Muscle of leg (tissue), 11 donors: Measurements from ENCODE around the gene DRD1. TPM values are rescaled to one million over a fixed set of nuclear protein-coding genes. Genes with fewer than 3 reads are reported as not detected.
A peak's percentile ranks its signal among the peaks of the same experiment; 100 is the strongest.

Experiments
- DNase-seq: peaks from one replicate; pipeline ENCODE4 v3.0.0; 2013
- H3K27ac ChIP-seq: one replicate; pipeline ENCODE4 v1.5.1; 2013; ENCODE audit warnings: mild to moderate bottlenecking, low read length, control low read depth
- H3K27me3 ChIP-seq: one replicate; pipeline ENCODE4 v1.6.1; 2013; ENCODE audit warnings: low read length; ENCODE audit not compliant: control insufficient read depth, insufficient read depth
- H3K36me3 ChIP-seq: one replicate; pipeline ENCODE4 v1.6.1; 2013; ENCODE audit warnings: low read length; ENCODE audit not compliant: control insufficient read depth, insufficient read depth
- H3K4me1 ChIP-seq: one replicate; pipeline ENCODE4 v1.6.1; 2013; ENCODE audit warnings: low read length; ENCODE audit not compliant: control insufficient read depth, insufficient read depth
- H3K4me3 ChIP-seq: one replicate; pipeline ENCODE4 v1.5.1; 2013; ENCODE audit warnings: low read length, control low read depth
- H3K9me3 ChIP-seq: replicated peaks from 2 replicates; pipeline ENCODE4 v1.6.1; 2013; ENCODE audit warnings: low read depth, low read length; ENCODE audit not compliant: control insufficient read depth
- WGBS: methylation state at CpG from one replicate; pipeline ENCODE4 v1.1.5; 2013; ENCODE audit warnings: missing lambda C conversion rate; ENCODE audit not compliant: insufficient coverage; 5-methylcytosine and 5-hydroxymethylcytosine counted together
- polyA plus RNA-seq, 8 donors: library from polyadenylated mRNA; unstranded; fragments of 120-200 nt; gene quantifications; one replicate each; pipeline versions ENCODE4 v1.2.1 to v1.2.3, GENCODE V29; 2013; ENCODE audit warnings: inconsistent platforms in 1 of 8, low replicate concordance in 1 of 8; ENCODE audit not compliant: insufficient read length in 8 of 8, insufficient read depth in 1 of 8
- total RNA-seq: library from RNA; stranded (reverse); fragments of 120-200 nt; gene quantifications from one replicate; pipeline ENCODE4 v1.2.4, GENCODE V29; 2013

Gene DRD1
- total and polyA plus RNA-seq, 9 donors, result under 0.01 to 0.16 (median 0.06) TPM; not detected in 4

- Histone ChIP-seq H3K9me3 (no peaks in the 10 kb centered on the region), H3K27me3 (peaks cover 8% of the 10 kb centered on the region), H3K4me3 (no peak overlapping the region), H3K36me3 (no peaks in the 10 kb centered on the region), H3K27ac (no peak overlapping the region), H3K4me1 (no peaks in the 10 kb centered on the region)
- 61% methylated on average over 2 of the region's 3 CpGs for WGBS
- no peak for DNase-seq
These were observed 25.9 kb upstream of the DRD1 start for GRCh38 chr5:175469916-175470315.

GRCh38 chr5:175468892-175469291 is 24.9 kb upstream of the DRD1 start:
- no peak for DNase-seq
- Histone ChIP-seq H3K4me1 (no peaks in the 10 kb centered on the region), H3K36me3 (no peaks in the 10 kb centered on the region), H3K27me3 (peaks cover 6% of the 10 kb centered on the region), H3K9me3 (no peaks in the 10 kb centered on the region), H3K27ac (no peak overlapping the region), H3K4me3 (no peak overlapping the region)
- no CpG with 5 or more reads among the region's 1 CpG for WGBS

GRCh38 chr5:175467983-175468690 is 24.2 kb upstream of the DRD1 start:
- H3K27me3 ChIP-seq, result peaks cover 8% of the 10 kb centered on the region
- H3K9me3 ChIP-seq, result no peaks in the 10 kb centered on the region
- no peaks in the 10 kb centered on the region for H3K4me1 ChIP-seq
- H3K27ac ChIP-seq, result no peak overlapping the region
- no peak overlapping the region for H3K4me3 ChIP-seq
- WGBS, result 49% methylated on average over 7 of the region's 11 CpGs
- H3K36me3 ChIP-seq, result no peaks in the 10 kb centered on the region
- no peak for DNase-seq

DNA sequence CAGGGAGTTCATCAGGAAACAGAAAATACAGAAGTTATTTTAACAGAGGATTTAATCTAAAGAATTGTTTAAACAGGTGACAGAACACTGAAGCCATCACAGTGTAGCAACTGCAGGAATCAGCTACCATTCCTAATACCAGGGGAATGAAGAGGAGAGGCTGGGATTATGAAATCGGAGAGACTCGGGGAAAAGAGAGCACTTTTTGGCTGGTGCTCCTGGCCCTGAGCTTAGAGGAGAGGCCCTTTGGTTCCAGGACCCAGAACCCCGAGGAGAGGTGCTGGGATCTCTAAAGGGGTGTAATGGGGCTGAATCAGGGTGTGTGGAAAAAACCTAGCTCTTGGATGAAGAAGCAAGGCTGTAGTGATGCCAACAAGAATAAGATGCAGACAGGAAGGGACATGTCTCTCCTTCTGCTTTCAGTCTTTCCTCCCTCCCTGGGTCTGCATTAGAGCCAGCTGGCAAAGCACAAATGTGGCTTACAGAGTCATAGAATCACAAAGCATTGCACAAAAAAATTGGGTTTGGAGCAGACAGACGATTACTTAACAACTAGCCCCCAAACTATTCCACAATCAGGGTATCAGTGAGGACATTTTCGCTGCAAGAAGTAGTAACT is 22.8 kb upstream of the DRD1 start:
- DNase-seq, result peak; percentile 85
- H3K9me3 ChIP-seq, result no peaks in the 10 kb centered on the region
- no peaks in the 10 kb centered on the region for H3K36me3 ChIP-seq
- H3K4me1 ChIP-seq, result no peaks in the 10 kb centered on the region
- WGBS, result 29% methylated on average over 3 of the region's 5 CpGs
- no peak overlapping the region for H3K4me3 ChIP-seq
- H3K27me3 ChIP-seq, result peaks cover 8% of the 10 kb centered on the region
- H3K27ac ChIP-seq, result no peak overlapping the region

GRCh38 chr5:175465282-175465681 is 21.3 kb upstream of the DRD1 start:
- peaks cover 8% of the 10 kb centered on the region for H3K27me3 ChIP-seq
- no peaks in the 10 kb centered on the region for H3K9me3 ChIP-seq
- no peak for DNase-seq
- no CpG with 5 or more reads among the region's 3 CpGs for WGBS
- no peak overlapping the region for H3K27ac ChIP-seq
- H3K36me3 ChIP-seq, result no peaks in the 10 kb centered on the region
- H3K4me1 ChIP-seq, result no peaks in the 10 kb centered on the region
- H3K4me3 ChIP-seq, result no peak overlapping the region

DNA sequence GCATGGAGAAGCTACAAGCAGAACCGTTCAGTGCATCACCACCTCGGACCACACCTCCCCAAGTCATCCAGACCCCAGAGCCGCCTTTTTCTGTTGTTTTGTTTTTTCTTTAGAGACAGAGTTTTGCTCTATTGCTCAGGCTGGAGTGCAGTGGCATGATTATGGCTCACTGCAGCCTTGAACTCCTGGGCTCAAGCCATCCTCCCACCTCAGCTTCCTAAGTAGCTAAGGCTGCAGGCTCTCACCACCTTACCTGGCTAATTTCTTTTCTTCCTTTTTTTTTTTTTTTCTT is 20.9 kb upstream of the DRD1 start:
- Histone ChIP-seq H3K4me3 (no peak overlapping the region), H3K36me3 (no peaks in the 10 kb centered on the region), H3K27me3 (peaks cover 6% of the 10 kb centered on the region), H3K27ac (no peak overlapping the region), H3K4me1 (no peaks in the 10 kb centered on the region), H3K9me3 (no peaks in the 10 kb centered on the region)
- WGBS, result no CpG with 5 or more reads among the region's 3 CpGs
- DNase-seq, result no peak

DNA sequence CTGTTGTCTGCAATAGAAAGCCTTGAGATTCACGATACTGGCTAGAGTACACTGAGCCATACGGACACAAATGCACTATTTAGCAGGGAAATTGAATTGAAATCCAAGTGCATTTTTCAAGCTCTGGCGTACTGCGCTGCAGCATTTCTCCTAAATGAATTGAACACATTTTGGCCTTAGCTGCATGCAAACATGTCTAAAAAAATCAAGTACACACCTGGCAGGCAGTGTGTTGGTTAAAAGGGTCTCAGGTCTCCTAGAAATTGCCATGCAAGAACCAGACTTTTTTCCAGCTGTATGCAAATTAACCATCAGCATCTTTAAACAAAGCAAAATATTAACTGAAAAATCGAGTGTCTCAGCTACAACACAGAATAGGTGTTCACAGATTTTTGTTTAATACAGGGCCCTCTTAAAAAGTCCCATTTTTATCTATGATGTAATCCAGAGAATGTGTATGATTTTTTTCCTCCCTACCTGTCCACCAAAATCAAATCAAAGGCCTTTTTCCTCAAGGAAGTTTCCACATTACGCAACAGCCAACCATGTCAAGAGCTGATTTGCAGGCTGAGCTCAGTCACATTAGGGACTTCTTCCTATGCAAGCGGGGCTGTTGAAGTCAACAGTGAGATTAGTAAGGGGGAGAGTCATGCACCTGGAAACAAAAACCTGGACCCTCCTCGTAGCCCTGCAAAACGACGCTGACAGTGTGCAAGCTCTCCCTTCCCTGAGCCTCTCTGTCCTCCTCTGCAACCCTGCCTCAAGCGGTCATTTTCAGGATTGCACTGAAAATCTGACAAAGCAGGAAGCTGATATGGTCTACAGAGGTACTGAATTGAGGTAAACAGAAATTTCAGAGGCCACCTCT is 20.3 kb upstream of the DRD1 start:
- no peaks in the 10 kb centered on the region for H3K4me1 ChIP-seq
- 55% methylated on average over 4 of the region's 11 CpGs for WGBS
- DNase-seq, result peak; percentile 54
- H3K4me3 ChIP-seq, result no peak overlapping the region
- H3K36me3 ChIP-seq, result no peaks in the 10 kb centered on the region
- H3K9me3 ChIP-seq, result no peaks in the 10 kb centered on the region
- no peak overlapping the region for H3K27ac ChIP-seq
- H3K27me3 ChIP-seq, result peaks cover 4% of the 10 kb centered on the region

- Histone ChIP-seq H3K36me3 (no peaks in the 10 kb centered on the region), H3K27me3 (peaks cover 9% of the 10 kb centered on the region), H3K9me3 (no peaks in the 10 kb centered on the region), H3K4me3 (no peak overlapping the region), H3K27ac (no peak overlapping the region), H3K4me1 (no peaks in the 10 kb centered on the region)
- DNase-seq, result no peak
- WGBS, result 80% methylated on average over 2 of the region's 3 CpGs
These were observed 19.7 kb upstream of the DRD1 start for GRCh38 chr5:175463641-175464040.

DNA sequence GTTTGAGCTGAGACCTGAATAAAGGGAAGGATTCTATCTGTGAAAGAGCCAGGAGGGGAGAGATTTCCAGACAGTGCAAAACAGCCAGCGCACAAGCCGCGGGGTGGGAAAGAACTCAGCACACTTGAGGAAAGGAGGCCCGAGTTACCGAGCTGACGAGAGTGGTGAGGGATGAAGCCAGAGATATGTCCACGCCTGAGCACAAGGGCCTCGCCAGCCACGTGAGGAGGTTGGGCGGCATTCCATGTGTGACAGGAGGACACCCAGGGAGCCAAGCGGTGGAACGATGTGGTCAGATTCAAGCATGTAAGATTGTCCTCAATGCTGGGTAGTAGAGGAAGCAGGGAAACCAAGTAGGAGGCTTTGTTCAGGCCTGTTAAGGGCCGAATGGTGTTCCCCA is 17.4 kb upstream of the DRD1 start:
- H3K27ac ChIP-seq, result no peak overlapping the region
- no peaks in the 10 kb centered on the region for H3K9me3 ChIP-seq
- no peaks in the 10 kb centered on the region for H3K36me3 ChIP-seq
- 85% methylated on average over 12 of the region's 13 CpGs for WGBS
- H3K4me3 ChIP-seq, result no peak overlapping the region
- H3K27me3 ChIP-seq, result peaks cover 9% of the 10 kb centered on the region
- DNase-seq, result no peak
- no peaks in the 10 kb centered on the region for H3K4me1 ChIP-seq

- Histone ChIP-seq H3K27me3 (peaks cover 7% of the 10 kb centered on the region), H3K4me3 (no peak overlapping the region), H3K4me1 (no peaks in the 10 kb centered on the region), H3K27ac (no peak overlapping the region), H3K36me3 (no peaks in the 10 kb centered on the region), H3K9me3 (no peaks in the 10 kb centered on the region)
- 83% methylated on average over 2 of the region's 2 CpGs for WGBS
- DNase-seq, result no peak
These were observed 16.6 kb upstream of the DRD1 start for GRCh38 chr5:175460552-175460951.
